ENCODE data around the gene RPEL1.

RPEL1 gene

GRCh38 chr10:103278537-103278823 lies 32.8 kb downstream of the RPEL1 start:
- DNase-seq: no peak

GRCh38 chr10:103278862-103279298 lies 33.2 kb downstream of the RPEL1 start:
- peak in 6 of 56 donors; percentile 4 to 39 (median 7) for DNase-seq

GRCh38 chr10:103280031-103280430 lies 34.3 kb downstream of the RPEL1 start:
- DNase-seq: no peak

GRCh38 chr10:103280506-103280905 lies 34.8 kb downstream of the RPEL1 start:
- no peak for DNase-seq

GRCh38 chr10:103281753-103282152 lies 36.1 kb downstream of the RPEL1 start:
- peak in 27 of 56 donors; percentile 3 to 46 (median 24) for DNase-seq

GRCh38 chr10:103282961-103283360 lies 37.3 kb downstream of the RPEL1 start:
- no peak for DNase-seq

GRCh38 chr10:103284170-103284569 lies 38.5 kb downstream of the RPEL1 start:
- DNase-seq: no peak

GRCh38 chr10:103287992-103288391 lies 42.3 kb downstream of the RPEL1 start:
- DNase-seq: no peak

- no peak for DNase-seq
Observed at GRCh38 chr10:103291588-103291987, 45.9 kb downstream of the RPEL1 start.

- no peak for DNase-seq
Observed at GRCh38 chr10:103295374-103296015, 49.8 kb downstream of the RPEL1 start.

Measured in amygdala (tissue), 56 donors.